ENCODE data around the gene IVL. TPM values are rescaled to one million over a fixed set of nuclear protein-coding genes. Genes with fewer than 3 reads are reported as not detected.

The IVL gene
- total RNA-seq, 1 experiment from 2014 or later, result not detected

DNA sequence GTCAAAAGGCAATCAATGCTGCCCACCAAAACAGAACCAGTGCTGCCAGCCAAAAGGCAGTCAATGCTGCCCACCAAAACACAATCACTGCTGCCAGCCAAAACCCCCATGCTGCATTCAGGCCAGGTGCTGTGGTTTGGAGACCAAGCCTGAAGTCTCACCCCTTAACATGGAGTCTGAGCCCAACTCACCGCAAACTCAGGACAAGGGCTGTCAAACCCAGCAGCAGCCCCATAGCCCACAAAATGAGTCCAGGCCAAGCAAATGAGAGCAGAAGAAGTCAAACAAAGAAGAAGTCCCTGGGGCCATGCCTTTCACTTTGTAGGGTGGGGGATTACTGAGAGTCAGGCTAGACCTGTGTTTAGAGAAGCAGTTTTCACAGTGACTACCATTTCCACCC lies 23.8 kb upstream of the IVL start:
- POLR2A ChIA-PET, result no interaction called here
- H3K9me3 ChIP-seq (ENCODE audit: control insufficient read depth in 1 of 2, insufficient read depth in 1 of 2, low read depth in 1 of 2, low read length in 2 of 2), result no peaks in the 10 kb centered on the region
- no peaks in the 10 kb centered on the region for H3K4me1 ChIP-seq (ENCODE audit: control insufficient read depth in 1 of 2, insufficient read depth in 2 of 2, low read length in 2 of 2)
- H3K27ac ChIP-seq (ENCODE audit: low read depth, low read length), result no peak overlapping the region
- no peak overlapping the region for H2AFZ ChIP-seq (ENCODE audit: low read depth, low read length, poor library complexity, severe bottlenecking)
- RAD21 ChIA-PET (ENCODE audit: low non-redundant PET in 1 of 2, low total read pairs in 2 of 2, uncharacterized antibody in 2 of 2, unreplicated experiment in 2 of 2), result no interaction called here
- H4K20me1 ChIP-seq (ENCODE audit: insufficient read depth), result no peaks in the 10 kb centered on the region
- H3K79me2 ChIP-seq (ENCODE audit: insufficient read depth, low read length), result no peaks in the 10 kb centered on the region
- no peak overlapping the region for H3K9ac ChIP-seq (ENCODE audit: low read length)
- CTCF ChIA-PET, result no interaction called here
- BruUV-seq (replicated peaks), result no TSS peak
- intact Hi-C loops (cut with micrococcal nuclease), result no loop called here
- no peak overlapping the region for H3K4me2 ChIP-seq (ENCODE audit: low read length)
- H3K9me2 ChIP-seq (ENCODE audit: insufficient read depth), result no peaks in the 10 kb centered on the region
- H3K36me3 ChIP-seq (ENCODE audit: control insufficient read depth in 1 of 2, insufficient read depth in 2 of 2, low read length in 2 of 2), result no peaks in the 10 kb centered on the region
- ATAC-seq, result no peak
- DNase-seq (ENCODE audit: low read depth, low spot score), result no peak
- no peak overlapping the region for H3K4me3 ChIP-seq (replicated peaks in 1 of 2; ENCODE audit: low read depth in 1 of 2, low read length in 2 of 2)
- TF ChIP-seq POLR2AphosphoS5 (IDR thresholded peaks at IDR 0.05; ENCODE audit: low read depth, low read length), result no peak
- no peak for TF ChIP-seq ATF3 (IDR thresholded peaks at IDR 0.05)
- TF ChIP-seq, protein P1, sequence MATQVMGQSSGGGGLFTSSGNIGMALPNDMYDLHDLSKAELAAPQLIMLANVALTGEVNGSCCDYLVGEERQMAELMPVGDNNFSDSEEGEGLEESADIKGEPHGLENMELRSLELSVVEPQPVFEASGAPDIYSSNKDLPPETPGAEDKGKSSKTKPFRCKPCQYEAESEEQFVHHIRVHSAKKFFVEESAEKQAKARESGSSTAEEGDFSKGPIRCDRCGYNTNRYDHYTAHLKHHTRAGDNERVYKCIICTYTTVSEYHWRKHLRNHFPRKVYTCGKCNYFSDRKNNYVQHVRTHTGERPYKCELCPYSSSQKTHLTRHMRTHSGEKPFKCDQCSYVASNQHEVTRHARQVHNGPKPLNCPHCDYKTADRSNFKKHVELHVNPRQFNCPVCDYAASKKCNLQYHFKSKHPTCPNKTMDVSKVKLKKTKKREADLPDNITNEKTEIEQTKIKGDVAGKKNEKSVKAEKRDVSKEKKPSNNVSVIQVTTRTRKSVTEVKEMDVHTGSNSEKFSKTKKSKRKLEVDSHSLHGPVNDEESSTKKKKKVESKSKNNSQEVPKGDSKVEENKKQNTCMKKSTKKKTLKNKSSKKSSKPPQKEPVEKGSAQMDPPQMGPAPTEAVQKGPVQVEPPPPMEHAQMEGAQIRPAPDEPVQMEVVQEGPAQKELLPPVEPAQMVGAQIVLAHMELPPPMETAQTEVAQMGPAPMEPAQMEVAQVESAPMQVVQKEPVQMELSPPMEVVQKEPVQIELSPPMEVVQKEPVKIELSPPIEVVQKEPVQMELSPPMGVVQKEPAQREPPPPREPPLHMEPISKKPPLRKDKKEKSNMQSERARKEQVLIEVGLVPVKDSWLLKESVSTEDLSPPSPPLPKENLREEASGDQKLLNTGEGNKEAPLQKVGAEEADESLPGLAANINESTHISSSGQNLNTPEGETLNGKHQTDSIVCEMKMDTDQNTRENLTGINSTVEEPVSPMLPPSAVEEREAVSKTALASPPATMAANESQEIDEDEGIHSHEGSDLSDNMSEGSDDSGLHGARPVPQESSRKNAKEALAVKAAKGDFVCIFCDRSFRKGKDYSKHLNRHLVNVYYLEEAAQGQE (IDR thresholded peaks at IDR 0.05; ENCODE audit: low read depth), result no peak
- TF ChIP-seq JUND (IDR thresholded peaks at IDR 0.05), result no peak
- no peak for TF ChIP-seq SRF (IDR thresholded peaks at IDR 0.05; ENCODE audit: low read depth)
- TF ChIP-seq EZH2 (IDR thresholded peaks at IDR 0.05), result no peak
- TF ChIP-seq ZFX (IDR thresholded peaks at IDR 0.05), result no peak
- no peak for TF ChIP-seq TCF7L2 (IDR thresholded peaks at IDR 0.05; ENCODE audit: borderline replicate concordance, extremely low read depth, insufficient read depth, insufficient read length)
- TF ChIP-seq CBX3 (IDR thresholded peaks at IDR 0.05; ENCODE audit: low read depth), result no peak
- no peak for TF ChIP-seq EGR1 (IDR thresholded peaks at IDR 0.05; ENCODE audit: low read depth)
- TF ChIP-seq ZNF274 (IDR thresholded peaks at IDR 0.05; ENCODE audit: low read depth, low read length), result no peak
- TF ChIP-seq, protein P2, sequence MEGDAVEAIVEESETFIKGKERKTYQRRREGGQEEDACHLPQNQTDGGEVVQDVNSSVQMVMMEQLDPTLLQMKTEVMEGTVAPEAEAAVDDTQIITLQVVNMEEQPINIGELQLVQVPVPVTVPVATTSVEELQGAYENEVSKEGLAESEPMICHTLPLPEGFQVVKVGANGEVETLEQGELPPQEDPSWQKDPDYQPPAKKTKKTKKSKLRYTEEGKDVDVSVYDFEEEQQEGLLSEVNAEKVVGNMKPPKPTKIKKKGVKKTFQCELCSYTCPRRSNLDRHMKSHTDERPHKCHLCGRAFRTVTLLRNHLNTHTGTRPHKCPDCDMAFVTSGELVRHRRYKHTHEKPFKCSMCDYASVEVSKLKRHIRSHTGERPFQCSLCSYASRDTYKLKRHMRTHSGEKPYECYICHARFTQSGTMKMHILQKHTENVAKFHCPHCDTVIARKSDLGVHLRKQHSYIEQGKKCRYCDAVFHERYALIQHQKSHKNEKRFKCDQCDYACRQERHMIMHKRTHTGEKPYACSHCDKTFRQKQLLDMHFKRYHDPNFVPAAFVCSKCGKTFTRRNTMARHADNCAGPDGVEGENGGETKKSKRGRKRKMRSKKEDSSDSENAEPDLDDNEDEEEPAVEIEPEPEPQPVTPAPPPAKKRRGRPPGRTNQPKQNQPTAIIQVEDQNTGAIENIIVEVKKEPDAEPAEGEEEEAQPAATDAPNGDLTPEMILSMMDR (IDR thresholded peaks at IDR 0.05 in 2 of 3, conservative IDR thresholded peaks at IDR 0.05 in 1 of 3; ENCODE audit: borderline replicate concordance in 1 of 3, insufficient read depth in 1 of 3, low read depth in 2 of 3, low read length in 2 of 3), result no peak
- TF ChIP-seq RAD21 (IDR thresholded peaks at IDR 0.05; ENCODE audit: low read depth), result no peak
- no peak for TF ChIP-seq POLR2A (IDR thresholded peaks at IDR 0.05; ENCODE audit: borderline replicate concordance, extremely low read depth, insufficient read depth, insufficient read length)
- TF ChIP-seq CEBPB (IDR thresholded peaks at IDR 0.05; ENCODE audit: low read depth), result no peak
- peaks cover 35% of the 10 kb centered on the region for H3K27me3 ChIP-seq (ENCODE audit: insufficient read depth, low read length)

Measured in HCT116 (cell line).